GM23338 (cell line): ENCODE results near the gene MYO15B. TPM values are rescaled to one million over a fixed set of nuclear protein-coding genes. Genes with fewer than 3 reads are reported as not detected.

Source experiments
- ATAC-seq: fragments of 200-7000 bp; cut with Tn5 transposase; 3 replicates; pipeline ENCODE4 v1.9.1; 2020
- DNase-seq: peaks from one replicate; pipeline ENCODE4 v3.0.0-alpha.2; 2015; ENCODE audit warnings: low spot score
- H2AFZ ChIP-seq: fragments of 200-600 bp; sonication (generic); 2 replicates; pipeline ENCODE4 v1.8.0; 2016; ENCODE audit warnings: antibody characterized with exemption, mild to moderate bottlenecking, moderate library complexity
- H3F3A ChIP-seq: fragments of 200-600 bp; sonication (generic); replicated peaks from 2 replicates; pipeline ENCODE4 v1.8.0; 2017; ENCODE audit warnings: antibody characterized with exemption, mixed run types, low read depth
- H3K27ac ChIP-seq: fragments of 200-600 bp; sonication (generic); 2 replicates; pipeline ENCODE4 v1.6.1; 2016; ENCODE audit warnings: low read depth
- H3K27me3 ChIP-seq: fragments of 200-600 bp; sonication (generic); 2 replicates; pipeline ENCODE4 v1.8.0; 2016; ENCODE audit warnings: mild to moderate bottlenecking, mixed run types, moderate library complexity; ENCODE audit not compliant: insufficient read depth
- H3K36me3 ChIP-seq: fragments of 200-600 bp; sonication (generic); 2 replicates; pipeline ENCODE4 v1.8.0; 2016; ENCODE audit warnings: mild to moderate bottlenecking; ENCODE audit not compliant: insufficient read depth
- H3K4me1 ChIP-seq: fragments of 200-600 bp; sonication (generic); 2 replicates; pipeline ENCODE4 v1.8.0; 2016; ENCODE audit warnings: mild to moderate bottlenecking, moderate library complexity; ENCODE audit not compliant: insufficient read depth
- H3K4me2 ChIP-seq: fragments of 200-600 bp; sonication (generic); 2 replicates; pipeline ENCODE4 v1.7.1; 2017; ENCODE audit warnings: mixed run types
- H3K4me3 ChIP-seq: fragments of 200-600 bp; sonication (generic); 2 replicates; pipeline ENCODE4 v1.6.1; 2016; ENCODE audit warnings: mixed run types
- H3K79me2 ChIP-seq: fragments of 200-600 bp; sonication (generic); replicated peaks from 2 replicates; pipeline ENCODE4 v1.8.0; 2017; ENCODE audit warnings: mild to moderate bottlenecking; ENCODE audit not compliant: insufficient read depth
- H3K9me2 ChIP-seq: fragments of 200-600 bp; sonication (generic); 2 replicates; pipeline ENCODE4 v1.8.0; 2017; ENCODE audit not compliant: insufficient read depth
- H4K20me1 ChIP-seq: fragments of 200-600 bp; sonication (generic); replicated peaks from 2 replicates; pipeline ENCODE4 v1.8.0; 2017; ENCODE audit warnings: mild to moderate bottlenecking; ENCODE audit not compliant: insufficient read depth
- H3K27ac Mint-ChIP-seq: 2 replicates; pipeline ENCODE4 v1.8.0; 2020; ENCODE audit warnings: inconsistent platforms, mild to moderate bottlenecking, moderate library complexity, mixed read lengths
- H3K27me3 Mint-ChIP-seq: 3 replicates; pipeline ENCODE4 v1.8.0; 2022; ENCODE audit warnings: low read depth, mild to moderate bottlenecking, moderate library complexity, mixed read lengths, inconsistent platforms; ENCODE audit not compliant: insufficient read depth, poor library complexity
- H3K36me3 Mint-ChIP-seq: 3 replicates; pipeline ENCODE4 v1.8.0; 2021; ENCODE audit warnings: low read depth, mild to moderate bottlenecking, inconsistent platforms, moderate library complexity, mixed read lengths
- H3K4me1 Mint-ChIP-seq: 3 replicates; pipeline ENCODE4 v1.8.0; 2020; ENCODE audit warnings: mild to moderate bottlenecking, inconsistent platforms, mixed read lengths
- H3K4me3 Mint-ChIP-seq: 3 replicates; pipeline ENCODE4 v1.8.0; 2021; ENCODE audit warnings: moderate library complexity, mild to moderate bottlenecking, inconsistent platforms, mixed read lengths
- H3K9me3 Mint-ChIP-seq: 3 replicates; pipeline ENCODE4 v1.8.0; 2020; ENCODE audit warnings: moderate library complexity, mild to moderate bottlenecking, inconsistent platforms, mixed read lengths
- CREB1 ChIP-seq: fragments of 250-450 bp; sonication (Bioruptor Pico); IDR thresholded peaks from 2 replicates; pipeline ENCODE4 v1.5.0; 2020; ENCODE audit warnings: low read depth, mild to moderate bottlenecking, moderate library complexity
- EZH2 ChIP-seq: fragments of 200-600 bp; sonication (generic); IDR thresholded peaks from one replicate; pipeline ENCODE4 v1.8.0; 2017; ENCODE audit warnings: antibody characterized with exemption, mild to moderate bottlenecking, low read depth; ENCODE audit not compliant: unreplicated experiment
- NANOG ChIP-seq: IDR thresholded peaks from 2 replicates; pipeline ENCODE4 v1.6.1; 2016; ENCODE audit warnings: antibody characterized with exemption, borderline replicate concordance
- POLR2AphosphoS5 ChIP-seq: IDR thresholded peaks from 2 replicates; pipeline ENCODE4 v1.6.1; 2016; ENCODE audit warnings: antibody characterized with exemption, low read depth
- ZNF114 ChIP-seq: fragments of 250-450 bp; sonication (Bioruptor Pico); IDR thresholded peaks from 2 replicates; pipeline ENCODE4 v1.5.0; 2020; ENCODE audit warnings: mild to moderate bottlenecking, moderate library complexity
- ZNF331 ChIP-seq: fragments of 250-450 bp; sonication (Bioruptor Pico); IDR thresholded peaks from 2 replicates; pipeline ENCODE4 v1.5.0; 2020; ENCODE audit warnings: low read depth, mild to moderate bottlenecking, moderate library complexity
- polyA plus RNA-seq: library from polyadenylated mRNA; unstranded; fragments of >200 nt; fragmentation: Nextera tagmentation; extraction: Ambion mirVana; gene quantifications from 2 replicates; pipeline ENCODE4 v1.2.1, GENCODE V29; 2016
- total RNA-seq: library from RNA; depleted of rRNA; stranded (reverse); fragments of >200 nt; shearing (Covaris generic); gene quantifications from 2 replicates; pipeline ENCODE4 v1.2.3, GENCODE V29; 2014
- TF ChIP-seq, protein P1 (sequence below): IDR thresholded peaks from 2 replicates; pipeline ENCODE4 v1.6.1; 2016; ENCODE audit warnings: antibody characterized with exemption
- TF ChIP-seq, protein P2 (sequence below), 2 experiments: fragments of 200-600 bp in 1 of 2; sonication (generic) in 1 of 2; conservative IDR thresholded peaks; 2 replicates each; pipeline versions ENCODE4 v1.5.1 to v1.6.1; 2016 to 2017; ENCODE audit warnings: antibody characterized with exemption in 2 of 2, low read depth in 2 of 2, mild to moderate bottlenecking in 2 of 2, moderate library complexity in 1 of 2
- TF ChIP-seq, protein P3 (sequence below): IDR thresholded peaks from one replicate; pipeline ENCODE4 v1.6.1; 2018; ENCODE audit warnings: antibody characterized with exemption; ENCODE audit not compliant: unreplicated experiment

The MYO15B gene
- total and polyA plus RNA-seq, 2 experiments from 2014 or later, result 6.6 to 12.4 TPM

DNA sequence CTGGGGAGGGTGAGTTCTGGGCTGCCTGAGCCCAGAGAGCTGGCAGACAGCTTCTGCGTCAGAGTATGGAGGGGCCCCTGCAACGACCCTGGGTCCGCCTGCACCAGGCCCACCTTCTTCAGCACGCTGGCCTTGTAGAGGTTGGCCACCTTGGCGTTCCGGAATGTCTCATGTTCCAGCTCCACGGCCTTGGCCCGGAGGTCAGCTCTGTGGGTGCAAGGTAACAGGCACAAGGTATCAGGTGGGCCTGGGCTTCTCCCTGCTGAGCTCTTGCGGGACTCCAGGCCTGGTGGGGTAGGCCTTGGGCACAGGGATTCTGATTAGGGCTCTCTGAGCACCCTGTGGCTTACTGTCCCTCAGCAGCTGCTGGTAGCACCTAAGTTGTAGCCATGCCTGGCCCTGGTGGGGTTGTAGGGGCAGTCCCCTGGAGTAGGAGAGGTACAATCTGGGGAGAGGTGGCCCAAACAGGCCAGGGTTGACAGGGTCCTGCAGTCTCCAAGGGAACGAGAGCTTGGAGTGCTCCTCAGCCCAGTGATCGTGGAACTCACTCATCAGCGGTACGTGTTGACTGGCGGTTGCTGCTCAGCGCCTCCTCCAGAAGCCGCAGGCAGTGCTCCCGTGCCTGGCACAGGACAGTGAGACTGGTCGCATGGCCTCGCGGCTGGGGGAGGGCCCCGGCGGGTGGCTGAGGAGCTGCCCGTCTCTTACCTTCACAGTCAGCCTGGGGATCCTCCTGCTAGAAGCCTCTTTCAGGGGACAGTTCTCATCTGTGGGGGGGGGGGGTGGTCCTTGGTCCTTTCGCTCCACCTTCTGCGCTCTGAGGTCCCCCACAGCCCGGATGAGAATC is 42.7 kb downstream of the MYO15B start:
- Mint-ChIP-seq H3K27me3 (peaks cover 16% of the 10 kb centered on the region), H3K4me3 (no peak overlapping the region), H3K9me3 (no peaks in the 10 kb centered on the region), H3K36me3 (peaks cover 5% of the 10 kb centered on the region; the same call in 1 of the 3 replicates), H3K4me1 (peaks cover 18% of the 10 kb centered on the region), H3K27ac (no peak overlapping the region)
- DNase-seq, result no peak
- Histone ChIP-seq H3K27ac (no peak overlapping the region), H2AFZ (no peak overlapping the region), H3K36me3 (no peaks in the 10 kb centered on the region; the same call in 1 of the 2 replicates), H3K4me2 (no peak overlapping the region), H4K20me1 (no peaks in the 10 kb centered on the region; the same call in 1 of the 2 replicates), H3K27me3 (no peaks in the 10 kb centered on the region), H3K4me1 (peaks cover 9% of the 10 kb centered on the region), H3K4me3 (no peak overlapping the region), H3F3A (no peaks in the 10 kb centered on the region), H3K79me2 (no peaks in the 10 kb centered on the region), H3K9me2 (no peaks in the 10 kb centered on the region)
- ATAC-seq, result no peak
- no peak for TF ChIP-seq ZNF331 (CRISPR knock-in tag)

DNA sequence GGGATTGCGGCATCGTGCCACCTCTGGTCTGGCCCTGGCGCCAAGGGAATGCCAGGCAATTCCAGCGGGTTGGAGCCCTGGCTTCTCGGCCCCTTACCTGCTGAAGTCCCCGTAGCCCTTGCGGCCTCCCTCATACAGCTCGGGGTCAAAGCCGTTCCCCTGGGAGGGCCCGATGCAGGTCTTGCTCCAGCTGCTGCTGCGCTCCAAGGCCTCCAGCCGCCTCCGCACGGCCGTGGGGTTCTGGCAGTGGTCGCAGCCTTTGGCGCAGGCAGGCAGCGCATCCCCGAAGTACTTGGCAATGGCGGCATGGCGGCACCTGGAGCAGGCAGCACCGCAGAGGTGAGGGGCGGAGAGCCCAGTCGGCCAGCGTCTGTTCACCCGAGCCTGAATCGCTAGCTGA is 43.8 kb downstream of the MYO15B start:
- ATAC-seq, result no peak
- TF ChIP-seq ZNF114 (CRISPR knock-in tag) (no peak), NANOG (no peak), ZNF331 (CRISPR knock-in tag) (no peak), POLR2AphosphoS5 (no peak), CREB1 (CRISPR knock-in tag) (no peak), EZH2 (no peak)
- TF ChIP-seq, protein P1, sequence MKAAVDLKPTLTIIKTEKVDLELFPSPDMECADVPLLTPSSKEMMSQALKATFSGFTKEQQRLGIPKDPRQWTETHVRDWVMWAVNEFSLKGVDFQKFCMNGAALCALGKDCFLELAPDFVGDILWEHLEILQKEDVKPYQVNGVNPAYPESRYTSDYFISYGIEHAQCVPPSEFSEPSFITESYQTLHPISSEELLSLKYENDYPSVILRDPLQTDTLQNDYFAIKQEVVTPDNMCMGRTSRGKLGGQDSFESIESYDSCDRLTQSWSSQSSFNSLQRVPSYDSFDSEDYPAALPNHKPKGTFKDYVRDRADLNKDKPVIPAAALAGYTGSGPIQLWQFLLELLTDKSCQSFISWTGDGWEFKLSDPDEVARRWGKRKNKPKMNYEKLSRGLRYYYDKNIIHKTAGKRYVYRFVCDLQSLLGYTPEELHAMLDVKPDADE, result no peak
- TF ChIP-seq, protein P2, sequence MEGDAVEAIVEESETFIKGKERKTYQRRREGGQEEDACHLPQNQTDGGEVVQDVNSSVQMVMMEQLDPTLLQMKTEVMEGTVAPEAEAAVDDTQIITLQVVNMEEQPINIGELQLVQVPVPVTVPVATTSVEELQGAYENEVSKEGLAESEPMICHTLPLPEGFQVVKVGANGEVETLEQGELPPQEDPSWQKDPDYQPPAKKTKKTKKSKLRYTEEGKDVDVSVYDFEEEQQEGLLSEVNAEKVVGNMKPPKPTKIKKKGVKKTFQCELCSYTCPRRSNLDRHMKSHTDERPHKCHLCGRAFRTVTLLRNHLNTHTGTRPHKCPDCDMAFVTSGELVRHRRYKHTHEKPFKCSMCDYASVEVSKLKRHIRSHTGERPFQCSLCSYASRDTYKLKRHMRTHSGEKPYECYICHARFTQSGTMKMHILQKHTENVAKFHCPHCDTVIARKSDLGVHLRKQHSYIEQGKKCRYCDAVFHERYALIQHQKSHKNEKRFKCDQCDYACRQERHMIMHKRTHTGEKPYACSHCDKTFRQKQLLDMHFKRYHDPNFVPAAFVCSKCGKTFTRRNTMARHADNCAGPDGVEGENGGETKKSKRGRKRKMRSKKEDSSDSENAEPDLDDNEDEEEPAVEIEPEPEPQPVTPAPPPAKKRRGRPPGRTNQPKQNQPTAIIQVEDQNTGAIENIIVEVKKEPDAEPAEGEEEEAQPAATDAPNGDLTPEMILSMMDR (conservative IDR thresholded peaks at IDR 0.05; ENCODE audit: low read depth in 2 of 2), result no peak
- TF ChIP-seq, protein P3, sequence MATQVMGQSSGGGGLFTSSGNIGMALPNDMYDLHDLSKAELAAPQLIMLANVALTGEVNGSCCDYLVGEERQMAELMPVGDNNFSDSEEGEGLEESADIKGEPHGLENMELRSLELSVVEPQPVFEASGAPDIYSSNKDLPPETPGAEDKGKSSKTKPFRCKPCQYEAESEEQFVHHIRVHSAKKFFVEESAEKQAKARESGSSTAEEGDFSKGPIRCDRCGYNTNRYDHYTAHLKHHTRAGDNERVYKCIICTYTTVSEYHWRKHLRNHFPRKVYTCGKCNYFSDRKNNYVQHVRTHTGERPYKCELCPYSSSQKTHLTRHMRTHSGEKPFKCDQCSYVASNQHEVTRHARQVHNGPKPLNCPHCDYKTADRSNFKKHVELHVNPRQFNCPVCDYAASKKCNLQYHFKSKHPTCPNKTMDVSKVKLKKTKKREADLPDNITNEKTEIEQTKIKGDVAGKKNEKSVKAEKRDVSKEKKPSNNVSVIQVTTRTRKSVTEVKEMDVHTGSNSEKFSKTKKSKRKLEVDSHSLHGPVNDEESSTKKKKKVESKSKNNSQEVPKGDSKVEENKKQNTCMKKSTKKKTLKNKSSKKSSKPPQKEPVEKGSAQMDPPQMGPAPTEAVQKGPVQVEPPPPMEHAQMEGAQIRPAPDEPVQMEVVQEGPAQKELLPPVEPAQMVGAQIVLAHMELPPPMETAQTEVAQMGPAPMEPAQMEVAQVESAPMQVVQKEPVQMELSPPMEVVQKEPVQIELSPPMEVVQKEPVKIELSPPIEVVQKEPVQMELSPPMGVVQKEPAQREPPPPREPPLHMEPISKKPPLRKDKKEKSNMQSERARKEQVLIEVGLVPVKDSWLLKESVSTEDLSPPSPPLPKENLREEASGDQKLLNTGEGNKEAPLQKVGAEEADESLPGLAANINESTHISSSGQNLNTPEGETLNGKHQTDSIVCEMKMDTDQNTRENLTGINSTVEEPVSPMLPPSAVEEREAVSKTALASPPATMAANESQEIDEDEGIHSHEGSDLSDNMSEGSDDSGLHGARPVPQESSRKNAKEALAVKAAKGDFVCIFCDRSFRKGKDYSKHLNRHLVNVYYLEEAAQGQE, result no peak

More for the DNA sequence above, 43.8 kb downstream of the MYO15B start:
- no peak overlapping the region for H2AFZ ChIP-seq
- DNase-seq, result no peak
- no peak overlapping the region for H3K4me3 ChIP-seq
- peaks cover 5% of the 10 kb centered on the region; the same call in 1 of the 3 replicates for H3K36me3 Mint-ChIP-seq
- H3K36me3 ChIP-seq, result no peaks in the 10 kb centered on the region; the same call in 1 of the 2 replicates
- H3K27ac ChIP-seq, result no peak overlapping the region
- no peaks in the 10 kb centered on the region for H3K79me2 ChIP-seq
- no peak overlapping the region for H3K4me3 Mint-ChIP-seq
- H4K20me1 ChIP-seq, result no peaks in the 10 kb centered on the region; the same call in 1 of the 2 replicates
- H3F3A ChIP-seq, result no peaks in the 10 kb centered on the region
- peaks cover 16% of the 10 kb centered on the region for H3K27me3 Mint-ChIP-seq
- H3K4me1 ChIP-seq, result peaks cover 9% of the 10 kb centered on the region
- H3K4me1 Mint-ChIP-seq, result peaks cover 18% of the 10 kb centered on the region
- no peaks in the 10 kb centered on the region for H3K9me2 ChIP-seq
- no peaks in the 10 kb centered on the region for H3K9me3 Mint-ChIP-seq
- H3K4me2 ChIP-seq, result no peak overlapping the region
- H3K27me3 ChIP-seq, result no peaks in the 10 kb centered on the region
- H3K27ac Mint-ChIP-seq, result no peak overlapping the region
